NCI-H2196 (cell line): Measurements from ENCODE around the gene POGLUT2.

Experiments
- DNase-seq: peaks from one replicate; lab custom pipeline; 2025; ENCODE audit not compliant: unreplicated experiment; lab: John Stamatoyannopoulos, UW

Gene POGLUT2

GRCh38 chr13:102798581-102799425, at the start of gene POGLUT2, which contains the start of gene BIVM:
POGLUT2 (minus strand) TSS chr13:102798976; CDS start chr13:102798670, 306 bp downstream.
BIVM (plus strand) TSS chr13:102799119; CDS start chr13:102807268, 8,149 bp downstream.
- DNase-seq: peak; percentile 75

GRCh38 chr13:102847272-102848234, 48.8 kb upstream of the POGLUT2 start:
- peak; percentile 4 for DNase-seq

DNA sequence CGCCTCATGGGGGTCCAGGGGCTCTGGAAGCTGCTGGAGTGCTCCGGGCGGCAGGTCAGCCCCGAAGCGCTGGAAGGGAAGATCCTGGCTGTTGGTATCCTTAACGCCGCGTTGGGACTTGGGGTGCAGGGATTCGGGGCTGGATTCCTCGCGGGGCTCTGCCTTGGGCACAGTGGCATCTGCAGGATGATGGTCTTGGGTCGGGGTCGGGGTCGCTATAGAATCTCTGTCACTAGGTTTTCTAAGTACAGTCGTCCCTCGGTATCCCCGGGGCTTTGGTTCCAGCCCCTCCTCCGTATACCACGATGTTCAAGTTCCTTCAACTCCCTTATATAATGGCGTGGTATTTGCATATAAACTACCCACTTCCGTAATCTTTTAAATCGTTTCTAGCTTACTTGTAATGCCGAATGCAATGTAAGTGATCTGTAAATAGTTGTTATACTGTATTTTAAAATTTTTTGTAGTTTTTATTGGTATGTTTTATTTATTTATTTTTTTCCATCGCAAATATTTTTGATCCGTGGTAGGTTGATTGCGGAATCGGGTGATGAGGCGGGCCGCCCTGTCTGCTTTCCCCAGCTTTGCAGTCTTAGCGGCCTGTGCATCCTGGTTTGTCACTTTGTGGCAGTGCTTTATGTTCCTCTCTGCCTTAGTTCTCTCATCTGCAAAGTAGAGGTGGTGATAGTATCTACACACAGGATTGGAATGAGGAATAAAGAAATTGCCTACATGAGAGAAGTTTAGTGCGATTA, 47.7 kb upstream of the POGLUT2 start:
- no peak for DNase-seq

- DNase-seq: peak; percentile 81
Measured at GRCh38 chr13:102845630-102846260, 47.0 kb upstream of the POGLUT2 start, which contains the start of gene ERCC5. ERCC5 (plus strand) TSS chr13:102846032; CDS start chr13:102846267, 235 bp downstream.

DNA sequence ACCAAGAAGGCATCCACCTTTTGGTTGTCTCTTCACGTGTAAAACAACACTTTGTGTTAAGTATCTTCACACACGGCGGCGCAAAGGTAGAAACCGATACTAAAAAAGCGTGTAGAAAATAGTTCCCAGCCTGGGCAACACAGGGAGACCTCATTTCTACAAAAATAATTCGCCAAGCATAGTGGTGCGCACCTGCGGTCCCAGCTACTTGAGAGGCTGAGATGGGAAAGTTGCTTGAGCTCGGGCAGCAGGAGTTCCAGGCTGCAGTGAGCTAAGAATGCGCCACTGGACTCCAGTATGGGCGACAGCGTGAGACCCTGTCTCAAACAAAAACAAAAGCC, 46.5 kb upstream of the POGLUT2 start:
- DNase-seq: no peak

GRCh38 chr13:102839462-102839861, 40.7 kb upstream of the POGLUT2 start:
- DNase-seq: no peak

DNA sequence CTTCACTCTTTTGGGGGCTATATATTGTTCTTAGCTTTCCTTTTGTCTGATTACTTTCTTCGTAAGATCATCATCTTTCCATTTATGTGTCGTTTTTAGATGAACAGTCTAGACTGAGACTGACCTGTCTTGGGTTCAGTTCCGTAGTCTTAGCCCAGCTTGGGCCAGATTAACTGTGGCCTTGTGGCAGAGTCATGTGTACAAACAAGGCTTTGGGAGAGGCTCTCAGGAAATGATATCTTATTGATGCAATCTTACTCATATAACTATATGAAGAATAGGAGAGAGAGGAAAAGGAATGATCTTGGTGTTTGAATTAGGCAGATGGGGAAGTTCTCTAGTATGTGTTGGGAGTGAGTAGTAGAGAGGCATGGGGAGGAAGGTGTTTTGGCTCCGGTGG, 40.2 kb upstream of the POGLUT2 start:
- DNase-seq: no peak

DNA sequence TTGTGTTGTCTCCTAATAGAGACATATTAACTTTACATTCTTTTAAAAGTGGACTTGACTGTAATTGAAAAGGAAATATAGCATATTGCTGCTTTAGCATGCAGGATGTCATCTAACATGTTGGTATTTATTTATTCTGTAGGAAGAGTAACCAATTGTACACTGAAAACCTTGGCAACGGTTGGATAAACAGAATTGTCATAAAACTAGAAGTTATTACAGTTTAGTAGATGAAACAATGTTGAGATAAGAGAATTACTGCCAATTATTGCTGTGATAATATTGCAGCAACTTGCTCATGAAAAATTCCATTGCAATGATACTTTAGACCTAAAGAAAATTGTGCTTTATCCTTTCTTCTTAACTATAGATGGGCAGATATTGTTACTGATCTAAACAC, 39.5 kb upstream of the POGLUT2 start:
- no peak for DNase-seq

- DNase-seq: no peak
Measured at GRCh38 chr13:102836471-102836870, 37.7 kb upstream of the POGLUT2 start.

DNA sequence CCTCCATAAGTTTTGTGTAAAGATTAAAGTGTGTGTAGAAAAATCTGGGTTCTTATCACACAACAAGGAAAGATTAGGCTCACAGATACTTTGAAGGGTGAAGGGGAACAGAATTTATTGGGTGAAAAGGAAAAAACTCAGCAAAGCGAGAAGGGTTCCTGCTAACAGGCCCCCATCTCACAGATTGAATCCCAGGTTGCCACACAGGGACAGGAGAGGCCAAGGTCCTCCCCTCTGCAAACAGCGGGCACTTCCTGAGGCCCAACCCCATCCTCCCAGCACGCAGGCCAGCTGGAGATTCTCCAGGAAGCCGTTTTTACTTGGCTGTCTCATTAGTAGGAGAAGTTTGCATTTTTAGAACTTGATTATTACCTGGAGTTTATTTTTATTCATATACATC, 31.9 kb upstream of the POGLUT2 start:
- DNase-seq: peak; percentile 1

DNA sequence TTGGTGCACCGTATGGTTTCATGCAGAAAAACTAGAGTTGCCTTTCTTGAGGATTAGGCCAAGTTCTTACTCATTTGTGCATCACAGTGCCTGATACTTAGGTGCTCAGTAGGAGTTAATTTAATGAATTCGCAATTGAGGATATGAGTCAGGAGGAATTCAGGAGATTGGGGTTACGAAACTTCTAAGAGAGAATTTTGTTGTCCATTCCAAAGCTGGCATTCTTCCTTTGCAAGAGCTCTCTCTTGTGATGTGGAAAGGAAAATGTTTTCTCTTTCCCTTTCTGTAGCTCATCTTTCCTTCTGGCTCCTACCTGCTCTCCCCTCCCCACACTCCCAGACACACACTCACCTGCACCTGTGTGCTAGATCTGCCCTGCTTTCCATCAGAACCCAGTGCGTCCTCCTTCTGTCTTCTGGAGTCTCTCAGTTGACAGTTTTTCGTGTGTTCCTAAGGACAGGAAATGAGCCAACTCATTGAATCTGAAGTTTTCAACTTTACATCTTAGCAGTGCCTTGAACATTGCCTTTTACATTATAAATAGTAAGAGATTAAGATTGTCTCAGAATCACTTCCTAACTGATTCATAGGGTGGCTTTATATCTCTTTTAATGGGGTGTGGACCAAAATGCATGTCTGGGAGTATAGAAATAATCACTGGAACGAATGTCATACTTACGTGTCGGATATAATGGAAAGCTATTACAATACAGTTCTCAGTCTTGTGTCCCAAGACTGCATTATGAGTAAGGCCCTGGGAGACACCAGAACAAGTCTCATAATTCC, 27.3 kb upstream of the POGLUT2 start:
- DNase-seq: no peak

DNA sequence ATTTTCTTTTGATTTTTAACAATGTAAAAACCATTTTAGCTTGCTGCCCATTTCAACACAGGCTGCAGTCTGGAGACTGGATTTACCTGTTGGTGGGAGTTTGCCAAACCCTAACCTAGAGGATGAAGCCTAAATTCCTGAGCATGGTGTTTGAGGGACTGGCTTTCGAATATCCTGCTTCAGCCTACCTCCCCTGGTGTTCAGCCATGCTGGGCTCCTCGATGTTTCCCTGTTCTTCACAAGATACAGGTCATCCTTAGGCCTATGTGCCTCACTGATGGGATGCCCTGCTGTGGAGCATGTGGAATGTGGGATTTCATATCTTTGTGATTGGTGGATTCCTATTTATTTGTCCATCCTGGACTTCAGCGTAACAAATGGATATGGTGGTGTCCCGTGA, 26.6 kb upstream of the POGLUT2 start:
- DNase-seq: no peak

- DNase-seq: no peak
Measured at GRCh38 chr13:102817907-102818306, 19.1 kb upstream of the POGLUT2 start.

GRCh38 chr13:102817241-102817640, 18.5 kb upstream of the POGLUT2 start:
- DNase-seq: no peak

- DNase-seq: no peak
Measured at GRCh38 chr13:102816708-102817107, 17.9 kb upstream of the POGLUT2 start.

GRCh38 chr13:102815788-102816187, 17.0 kb upstream of the POGLUT2 start:
- DNase-seq: no peak

- DNase-seq: no peak
Measured at GRCh38 chr13:102814793-102815192, 16.0 kb upstream of the POGLUT2 start.

DNA sequence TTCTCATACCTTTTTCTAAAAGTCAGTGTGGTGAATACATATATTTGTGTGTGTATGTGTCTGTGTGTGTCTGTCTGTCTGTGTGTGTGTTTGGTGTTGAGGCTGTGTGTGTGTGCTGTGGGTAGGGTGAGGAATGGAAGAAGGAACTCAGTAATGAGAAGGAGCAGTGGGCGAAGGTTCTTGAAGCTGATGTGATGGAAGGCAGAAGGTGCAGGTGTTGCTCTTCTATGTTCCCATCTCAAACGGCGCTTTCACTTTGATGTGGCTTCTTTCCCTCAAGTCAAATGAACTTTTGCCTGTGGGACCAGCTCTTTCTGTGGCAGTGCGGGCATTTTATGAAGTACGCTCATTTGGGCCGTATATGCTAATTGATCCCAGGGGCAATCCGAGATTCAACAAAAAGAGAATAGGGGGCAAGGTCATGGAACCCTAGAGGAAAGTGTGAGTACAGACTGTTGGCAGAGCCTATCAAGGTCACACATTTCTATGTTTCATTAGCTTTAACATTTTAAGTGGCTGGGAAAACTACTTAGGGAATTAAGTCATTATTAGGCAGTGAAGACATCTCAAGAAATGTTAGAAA, 15.3 kb upstream of the POGLUT2 start:
- no peak for DNase-seq

- no peak for DNase-seq
Measured at GRCh38 chr13:102812611-102813287, 14.0 kb upstream of the POGLUT2 start.
